ENCODE data around the gene TTLL9.
A peak's percentile ranks its signal among the peaks of the same experiment; 100 is the strongest.

DNA sequence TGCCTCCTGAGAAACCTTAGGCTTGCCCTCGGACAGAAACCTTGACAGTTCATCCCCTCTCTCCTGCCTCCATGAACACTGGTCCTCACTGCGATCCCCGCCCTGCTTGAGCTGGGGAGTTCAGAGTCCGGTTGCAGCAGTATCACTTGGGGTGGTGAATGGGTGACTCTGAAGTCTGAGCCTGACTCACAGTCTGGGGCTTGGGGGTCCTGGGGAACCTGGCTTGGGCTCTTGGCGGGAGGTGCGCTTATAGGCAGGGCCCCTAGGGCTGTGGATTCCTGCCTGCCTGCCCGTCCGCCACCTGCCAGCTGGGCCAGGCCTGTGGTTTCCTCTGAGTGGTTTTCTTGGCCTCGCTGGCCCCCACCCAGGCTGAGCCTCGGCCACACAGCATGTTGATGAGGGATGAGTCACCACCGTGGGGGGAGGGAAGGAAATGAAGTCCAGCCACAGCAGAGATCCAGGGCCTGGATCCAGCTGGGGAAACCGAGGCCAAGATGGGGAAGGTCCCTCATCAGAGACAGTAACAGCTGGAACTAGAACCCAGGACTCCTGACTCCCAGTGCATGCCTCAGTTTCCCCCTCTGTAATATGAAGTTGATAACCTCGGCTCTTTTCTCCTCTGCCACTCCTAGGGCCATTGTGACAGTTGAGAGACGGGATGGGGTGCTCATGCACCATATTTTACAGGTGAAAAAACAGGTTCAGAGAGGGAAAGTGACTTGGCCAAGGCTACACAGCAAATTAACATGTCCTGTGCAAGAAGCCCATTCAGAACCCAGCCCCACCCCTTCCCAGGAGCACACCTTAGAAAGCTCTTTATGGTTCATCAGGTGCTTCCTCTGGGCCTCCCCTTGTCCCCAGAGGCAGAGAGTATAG lies 34.2 kb upstream of the TTLL9 start:
- TF ChIP-seq TEAD4 (IDR thresholded peaks at IDR 0.05) (peak; percentile 56; the same call in 1 of the 2 replicates), RAD21 (IDR thresholded peaks at IDR 0.05; ENCODE audit: low read depth) (no peak)
